Stimulated activated CD4-positive, alpha-beta T cell treated with anti-CD3 and anti-CD28 coated beads, Interleukin-12 subunit alpha, Interleukin-12 subunit beta, amount 100 ng/mL, for 24 hours (primary cell): ENCODE measurements around the gene CLEC2D.
"Not testable (repeated sequence)": the region's sequence is repeated elsewhere in the genome, so short reads cannot be mapped to it uniquely, and the experiment has no call there.

Experiments
- DNase-seq, 2 experiments: peaks; one replicate each; pipeline ENCODE4 v3.0.0-alpha.2; 2020; ENCODE audit warnings: low read depth in 2 of 2

CLEC2D gene

DNA sequence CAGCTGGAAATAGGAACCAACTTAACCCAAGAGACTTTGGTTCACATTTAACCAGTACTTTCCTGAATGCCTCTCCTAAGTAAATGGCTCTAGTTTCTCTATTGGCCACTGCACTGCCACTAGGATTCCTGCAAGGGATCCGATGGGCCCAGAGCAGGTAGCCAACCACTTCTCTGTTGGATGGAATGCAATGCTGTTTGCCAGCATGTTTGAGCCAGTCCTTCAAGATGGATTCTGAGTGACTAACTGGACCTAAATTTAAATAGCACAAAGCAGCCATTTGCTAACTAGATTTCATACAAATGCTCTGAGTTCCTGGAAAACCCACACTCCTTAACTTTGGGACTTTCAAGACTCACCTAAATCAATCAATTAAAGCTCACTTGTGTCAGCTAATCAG is 9.5 kb upstream of the CLEC2D start:
- DNase-seq: no peak

DNA sequence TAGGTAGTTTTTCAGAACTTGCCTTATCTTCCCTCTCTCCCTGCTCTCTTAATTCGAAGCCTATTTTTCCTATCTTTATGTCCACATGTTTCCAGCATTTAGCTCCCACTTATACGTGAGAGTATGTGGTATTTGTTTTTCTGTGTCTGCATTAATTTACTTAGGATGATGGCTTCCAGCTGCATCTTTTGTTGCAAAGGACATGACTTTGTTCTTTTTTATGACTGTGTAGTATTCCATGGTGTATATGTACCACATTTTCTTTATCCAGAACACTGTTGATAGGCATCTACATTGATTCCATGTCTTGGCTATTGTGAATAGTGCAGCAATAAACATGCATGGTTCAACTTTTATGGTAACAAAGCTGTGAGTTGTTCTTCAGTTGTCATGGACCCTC is 7.8 kb upstream of the CLEC2D start:
- no peak for DNase-seq

DNA sequence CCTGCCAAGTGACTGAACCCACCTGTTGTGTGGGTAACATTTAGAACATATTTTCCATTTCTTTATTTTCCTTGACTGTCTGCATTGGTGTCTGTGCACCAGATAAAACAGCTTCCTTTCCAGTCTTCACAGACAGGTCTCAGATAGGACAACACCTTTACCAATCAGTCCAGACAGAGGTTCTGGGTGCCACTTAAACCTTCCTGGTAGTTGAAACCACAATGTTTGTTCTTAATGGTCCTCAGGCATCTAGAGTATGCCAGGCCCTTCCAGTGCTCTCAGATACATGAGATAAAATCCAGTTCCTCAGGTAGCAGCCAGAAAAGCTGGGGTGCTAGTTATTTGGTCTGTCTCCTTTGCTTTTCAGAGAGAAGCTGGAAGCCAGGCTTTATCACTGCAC is 7.0 kb upstream of the CLEC2D start:
- DNase-seq: no peak

DNA sequence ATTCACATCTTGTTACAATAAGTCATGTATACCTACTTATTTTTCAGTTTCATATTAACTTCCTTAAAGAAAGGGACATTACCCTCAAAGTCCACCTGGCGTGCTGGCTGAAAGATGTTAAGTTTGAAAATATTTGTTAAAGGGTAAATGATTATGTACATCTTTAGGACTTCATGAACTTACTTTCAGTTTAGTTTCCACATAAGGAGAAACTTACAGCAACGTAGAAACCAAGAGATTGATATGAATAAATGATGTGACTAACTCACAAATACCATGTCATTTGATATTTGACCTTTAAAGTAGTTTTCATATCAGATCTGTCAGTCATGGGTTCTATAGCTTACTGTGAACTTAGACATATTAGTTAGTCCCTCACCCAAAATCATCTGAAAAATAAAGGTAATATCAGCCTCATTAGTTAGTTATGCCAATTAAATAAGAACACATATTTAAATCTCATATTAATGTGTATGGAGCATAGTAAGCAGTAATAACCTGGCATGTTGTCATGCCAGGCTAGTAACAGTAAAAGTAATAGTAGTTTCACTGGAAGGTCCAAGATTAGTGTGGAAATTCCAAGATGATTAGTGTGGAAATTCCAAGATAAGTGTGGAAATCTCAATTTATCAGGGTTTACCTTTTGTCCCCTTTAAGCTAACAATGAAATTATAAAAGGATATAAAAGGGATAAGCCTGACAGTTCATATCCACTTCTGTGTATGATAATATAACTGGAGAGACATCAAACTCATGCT is 1.9 kb upstream of the CLEC2D start:
- no peak for DNase-seq

DNA sequence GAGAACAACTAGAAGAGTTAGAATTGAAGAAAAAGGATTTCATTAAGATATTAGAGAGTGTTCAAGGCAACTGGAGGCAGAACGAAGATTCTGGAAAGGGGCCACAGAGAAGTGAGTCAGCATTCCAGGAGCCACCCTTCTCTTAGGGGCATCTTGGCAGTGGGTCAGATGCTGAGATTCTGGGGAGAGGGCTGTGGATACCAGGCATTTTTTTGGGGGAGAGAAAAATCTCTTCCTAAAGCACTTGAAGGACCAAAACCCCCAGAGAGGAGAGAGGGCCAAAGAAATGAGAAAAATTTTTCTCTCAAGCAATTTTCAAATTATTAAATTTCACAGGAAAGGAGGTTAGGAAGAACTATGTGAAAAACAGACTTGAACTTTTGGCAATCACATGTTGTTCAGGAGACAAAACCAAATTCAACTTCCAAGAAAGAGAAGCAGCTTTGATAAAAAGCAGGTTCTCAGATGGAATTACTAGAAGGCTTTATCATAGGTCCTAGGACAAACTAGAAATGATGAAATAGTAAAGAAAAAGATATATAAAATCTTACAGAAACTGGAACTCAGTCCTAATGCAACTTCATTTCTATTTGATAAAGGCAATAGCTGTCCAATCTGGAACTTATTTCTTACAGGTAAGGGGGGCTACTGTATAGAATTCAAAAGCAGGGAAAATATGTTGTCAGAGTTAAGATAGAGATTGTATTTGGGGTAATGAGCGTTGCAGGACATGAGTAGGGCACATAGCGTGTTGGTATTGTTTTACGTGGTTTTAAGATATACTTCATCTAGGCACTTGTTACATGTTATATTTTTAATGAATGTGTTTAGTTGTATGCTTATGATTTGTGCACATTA is 1.1 kb upstream of the CLEC2D start:
- no peak for DNase-seq

DNA sequence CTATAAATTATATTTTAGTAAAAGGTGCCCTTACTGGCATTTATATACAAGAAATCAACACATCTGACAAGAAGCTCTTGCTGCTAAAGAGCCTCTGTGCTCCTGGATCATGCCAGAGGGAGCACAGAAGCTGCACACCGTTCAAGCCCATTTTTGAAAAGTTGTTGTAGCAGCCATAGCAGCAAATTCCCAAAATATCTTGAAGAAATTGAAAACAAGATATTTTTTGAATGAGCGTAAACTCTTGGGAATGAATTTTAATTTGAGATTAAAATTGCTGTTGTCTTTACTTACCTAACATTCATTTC is 540 bp upstream of the CLEC2D start:
- DNase-seq: no peak

DNA sequence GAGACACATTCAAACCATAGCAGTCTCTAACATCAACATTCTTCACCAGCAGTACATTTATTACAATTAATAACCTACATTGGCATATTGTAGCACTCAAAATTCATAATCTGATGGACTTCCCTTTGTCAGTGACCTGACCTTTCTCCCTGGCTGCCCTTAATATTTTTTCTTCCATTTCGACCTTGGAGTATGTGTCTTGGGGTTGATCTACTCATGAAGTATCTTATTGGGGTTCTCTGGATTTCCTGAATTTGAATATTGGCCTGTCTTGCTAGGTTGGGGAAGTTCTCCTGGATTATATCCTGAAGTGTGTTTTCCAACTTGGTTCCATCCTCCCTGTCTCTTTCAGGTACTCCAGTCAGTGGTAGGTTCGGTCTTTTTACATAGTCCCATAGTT is 2.8 kb downstream of the CLEC2D start:
- not testable (repeated sequence) for DNase-seq

DNA sequence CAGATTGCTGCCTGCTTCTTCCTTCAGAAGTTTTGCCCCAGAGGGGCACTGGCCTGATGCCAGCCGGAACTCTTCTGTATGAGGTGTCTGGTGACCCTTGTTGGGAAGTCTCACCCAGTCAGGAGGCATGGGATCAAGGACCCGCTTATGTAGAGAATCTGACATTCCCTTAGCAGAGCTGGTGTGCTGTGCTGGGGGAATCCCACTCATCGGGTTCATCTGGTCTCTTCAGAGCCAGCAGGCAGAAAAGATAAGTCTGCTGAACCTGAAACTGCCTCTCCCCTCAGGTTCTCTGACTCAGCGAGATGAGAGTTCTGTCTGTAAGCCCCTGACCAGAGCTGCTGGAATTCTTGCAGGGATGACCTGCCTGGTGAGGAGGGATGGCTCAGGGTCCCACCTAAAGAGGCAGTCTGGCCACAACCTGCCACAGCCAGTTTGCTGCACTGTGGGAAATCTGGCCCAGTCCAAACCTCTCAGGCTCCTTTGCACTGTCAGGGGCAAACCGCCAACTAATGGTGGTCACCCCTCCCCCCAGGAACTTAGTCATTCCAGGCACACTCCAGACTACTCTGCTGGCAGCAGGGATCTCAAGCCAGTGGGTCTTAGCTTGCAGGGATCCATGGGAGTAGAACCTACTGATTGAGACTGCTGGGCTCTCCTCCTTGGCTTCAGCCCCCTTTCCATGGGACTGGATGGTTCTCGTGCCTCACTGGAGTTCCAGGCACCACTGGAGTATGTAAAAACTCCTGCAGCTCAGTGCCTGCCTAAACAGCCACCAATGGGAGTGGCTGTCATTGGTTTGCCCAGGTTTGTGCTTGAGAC is 4.1 kb downstream of the CLEC2D start:
- DNase-seq: peak in 1 of 2 experiments; percentile 74

DNA sequence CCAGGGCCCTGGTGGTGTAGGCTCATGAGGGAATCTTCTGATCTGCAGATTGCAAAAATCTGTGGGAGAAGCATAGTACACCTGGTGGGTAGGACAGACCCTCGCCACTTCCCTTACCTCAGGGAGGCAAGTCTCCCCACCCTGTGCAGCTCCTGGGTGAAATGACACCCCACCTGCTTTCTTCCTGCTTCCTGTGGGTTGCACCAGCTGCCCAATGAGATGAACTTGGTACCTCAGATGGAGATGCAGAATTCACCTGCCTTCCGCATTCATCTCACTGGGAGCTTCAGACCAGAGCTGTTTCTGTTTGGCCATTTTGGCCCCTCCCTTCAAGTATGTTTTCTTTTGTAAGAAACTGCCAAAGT is 4.7 kb downstream of the CLEC2D start:
- no peak for DNase-seq

DNA sequence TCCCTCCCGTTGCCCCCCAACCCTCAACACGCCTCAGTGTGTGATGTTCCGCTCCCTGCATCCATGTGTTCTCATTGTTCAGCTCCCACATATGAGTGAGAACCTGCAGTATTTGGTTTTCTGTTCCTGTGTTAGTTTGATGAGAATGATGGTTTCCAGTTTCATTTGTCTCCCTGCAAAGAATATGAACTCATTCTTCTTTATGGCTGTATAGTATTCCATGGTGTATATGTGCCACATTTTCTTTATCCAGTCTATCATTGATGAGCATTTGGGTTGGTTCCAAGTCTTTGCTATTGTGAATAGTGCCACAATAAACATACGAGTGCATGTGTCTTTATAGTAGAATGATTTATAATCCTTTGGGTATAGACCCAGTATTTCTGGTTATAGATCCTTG is 13.0 kb downstream of the CLEC2D start:
- DNase-seq: not testable (repeated sequence)

DNA sequence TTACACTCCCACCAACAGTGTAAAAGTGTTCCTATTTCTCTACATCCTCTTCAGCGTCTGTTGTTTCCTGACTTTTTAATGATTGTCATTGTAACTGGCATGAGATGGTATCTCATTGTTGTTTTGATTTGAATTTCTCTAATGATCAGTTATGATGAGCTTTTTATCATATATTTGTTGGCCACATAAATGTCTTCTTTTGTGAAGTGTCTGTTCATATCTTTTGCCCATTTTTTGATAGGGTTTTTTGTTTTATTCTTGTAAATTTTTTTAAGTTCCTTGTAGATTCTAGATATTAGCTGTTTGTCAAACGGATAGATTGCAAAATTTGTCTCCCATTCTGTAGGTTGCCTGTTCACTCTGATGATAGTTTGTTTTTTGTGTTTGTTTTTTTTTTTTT is 13.4 kb downstream of the CLEC2D start:
- DNase-seq: not testable (repeated sequence)

DNA sequence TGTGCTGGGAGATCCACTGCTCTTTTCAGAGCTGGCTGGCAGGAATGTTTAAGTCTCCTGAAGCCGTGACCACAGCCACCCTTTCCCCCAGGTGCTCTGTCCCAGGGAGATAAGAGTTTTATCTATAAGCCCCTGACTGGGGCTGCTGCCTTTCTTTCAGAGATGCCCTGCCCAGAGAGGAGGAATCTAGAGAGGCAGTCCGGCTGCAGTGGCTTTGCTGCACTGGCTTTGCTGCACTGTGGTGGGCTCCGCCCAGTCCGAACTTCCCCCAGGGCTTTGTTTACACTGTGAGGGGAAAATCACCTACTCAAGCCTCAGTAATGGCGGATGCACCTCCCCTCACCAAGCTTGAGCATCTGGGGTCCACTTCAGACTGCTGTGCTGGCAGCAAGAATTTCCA is 15.9 kb downstream of the CLEC2D start:
- DNase-seq: not testable (repeated sequence)

DNA sequence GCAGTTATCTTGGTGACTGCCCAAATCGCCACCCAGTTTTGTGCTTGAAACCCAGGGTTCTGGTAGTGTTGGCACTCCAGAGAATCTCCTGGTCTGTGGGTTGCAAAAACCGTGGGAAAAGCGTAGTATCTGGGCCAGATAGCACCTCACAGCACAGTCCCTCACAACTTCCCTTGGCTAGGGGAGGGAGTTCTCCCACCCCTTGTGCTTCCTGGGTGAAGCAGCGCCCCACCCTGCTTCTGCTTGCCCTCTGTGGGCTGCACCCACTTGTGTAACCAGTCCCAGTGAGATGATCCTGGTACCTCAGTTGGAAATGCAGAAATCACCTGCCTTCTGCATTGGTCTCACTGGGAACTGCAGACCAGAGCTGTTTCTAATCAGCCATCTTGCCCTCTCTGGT is 16.4 kb downstream of the CLEC2D start:
- DNase-seq: no peak

DNA sequence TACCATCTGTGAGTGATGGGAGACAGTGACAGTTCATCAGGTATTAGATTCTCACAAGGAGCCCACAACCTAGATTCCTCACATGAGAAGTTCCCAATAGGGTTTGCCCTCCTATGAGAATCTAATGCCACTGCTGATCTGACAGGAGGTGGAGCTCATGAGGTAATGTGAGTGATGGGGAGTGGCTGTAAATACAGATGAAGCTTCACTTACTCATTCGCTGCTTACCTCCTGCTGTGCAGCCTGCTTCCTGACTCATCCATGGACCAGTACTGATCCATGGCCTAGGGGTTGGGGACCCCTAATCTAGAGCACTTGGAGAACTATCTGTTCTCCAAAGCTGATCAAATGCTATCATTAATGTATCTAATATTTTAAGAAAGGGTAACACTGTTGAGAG is 17.7 kb downstream of the CLEC2D start:
- no peak for DNase-seq

DNA sequence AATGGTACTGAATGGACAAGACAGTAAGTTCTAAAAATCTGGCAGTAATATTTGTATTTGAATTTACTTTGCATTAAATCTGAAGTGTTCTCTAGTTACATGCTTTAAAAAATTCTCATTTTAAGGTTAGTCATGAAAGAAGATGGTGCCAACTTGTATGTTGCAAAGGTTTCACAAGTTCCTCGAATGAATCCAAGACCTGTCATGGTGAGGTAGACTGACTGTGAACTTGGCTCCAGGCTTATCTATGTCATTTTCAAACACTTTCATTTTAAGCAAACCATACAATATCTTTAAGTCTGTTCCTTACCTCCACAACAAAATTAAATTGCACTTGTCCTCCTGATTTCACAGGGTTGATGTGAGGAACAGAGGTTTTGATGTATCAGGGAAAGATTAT is 23.4 kb downstream of the CLEC2D start:
- no peak for DNase-seq

DNA sequence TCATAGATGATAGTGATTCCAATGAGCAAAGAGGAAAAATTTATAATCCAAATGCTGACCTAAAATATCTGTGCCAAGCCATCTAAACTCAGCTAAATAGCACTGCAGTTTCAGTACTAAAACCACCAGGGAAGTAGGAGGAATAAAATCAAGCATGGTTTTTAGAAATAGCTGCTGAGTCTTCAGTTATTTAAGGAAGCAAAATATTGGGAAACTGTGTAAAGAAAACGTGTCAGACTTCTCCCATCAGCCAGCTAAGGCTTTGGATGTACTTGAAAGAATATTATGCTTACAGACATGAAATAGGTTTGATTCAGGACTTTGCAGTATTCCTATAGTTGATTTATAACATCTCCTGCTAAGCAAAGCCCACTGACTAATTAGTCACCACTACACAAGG is 24.7 kb downstream of the CLEC2D start:
- no peak for DNase-seq

DNA sequence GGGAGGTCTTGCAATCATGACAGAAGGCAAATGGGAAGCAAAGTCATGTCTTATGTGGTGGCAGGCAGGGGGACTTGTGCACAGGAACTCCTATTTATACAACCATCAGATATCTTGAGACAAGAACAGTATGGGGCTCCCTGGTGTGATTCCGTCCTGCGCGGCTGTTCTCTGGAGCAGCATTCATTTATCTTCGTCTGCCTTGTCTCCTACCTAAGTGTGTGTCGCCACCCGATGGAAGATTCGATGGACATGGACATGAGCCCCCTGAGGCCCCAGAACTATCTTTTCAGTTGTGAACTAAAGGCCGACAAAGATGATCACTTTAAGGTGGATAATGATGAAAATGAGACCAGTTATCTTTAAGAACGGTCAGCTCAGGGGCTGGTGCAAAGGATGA is 25.6 kb downstream of the CLEC2D start:
- not testable (repeated sequence) for DNase-seq

DNA sequence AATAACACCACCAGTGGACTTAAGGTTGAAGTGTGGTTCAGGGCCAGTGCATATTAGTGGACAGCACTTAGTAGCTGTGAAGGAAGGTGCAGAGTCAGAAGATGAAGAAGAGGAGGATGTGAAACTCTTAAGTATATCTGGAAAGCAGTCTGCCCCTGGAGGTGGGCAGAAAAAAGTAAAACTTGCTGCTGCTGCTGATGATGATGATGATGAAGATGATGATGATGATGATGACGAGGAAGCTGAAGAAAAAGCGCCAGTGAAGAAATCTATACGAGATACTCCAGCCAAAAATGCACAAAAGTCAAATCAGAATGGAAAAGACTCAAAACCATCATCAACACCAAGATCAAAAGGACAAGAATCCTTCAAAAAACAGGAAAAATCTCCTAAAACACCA is 26.1 kb downstream of the CLEC2D start:
- not testable (repeated sequence) for DNase-seq

DNA sequence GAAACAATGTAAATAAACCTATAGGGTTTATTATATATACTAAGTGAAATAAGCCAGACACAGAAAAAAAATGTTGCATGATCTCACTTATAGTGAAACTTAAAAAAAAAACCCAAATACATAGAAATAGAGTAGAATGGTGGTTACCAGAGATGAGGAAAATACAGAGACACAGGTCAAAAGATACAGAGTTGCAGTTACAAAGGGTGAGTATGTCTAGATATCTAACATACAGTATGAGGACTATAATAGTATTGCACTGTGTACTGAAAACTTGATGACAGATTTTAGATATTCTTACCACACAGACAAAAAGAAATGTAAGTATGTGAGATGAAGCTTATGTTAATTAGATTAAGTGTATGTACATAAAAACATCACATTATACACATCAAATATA is 28.1 kb downstream of the CLEC2D start:
- no peak for DNase-seq

DNA sequence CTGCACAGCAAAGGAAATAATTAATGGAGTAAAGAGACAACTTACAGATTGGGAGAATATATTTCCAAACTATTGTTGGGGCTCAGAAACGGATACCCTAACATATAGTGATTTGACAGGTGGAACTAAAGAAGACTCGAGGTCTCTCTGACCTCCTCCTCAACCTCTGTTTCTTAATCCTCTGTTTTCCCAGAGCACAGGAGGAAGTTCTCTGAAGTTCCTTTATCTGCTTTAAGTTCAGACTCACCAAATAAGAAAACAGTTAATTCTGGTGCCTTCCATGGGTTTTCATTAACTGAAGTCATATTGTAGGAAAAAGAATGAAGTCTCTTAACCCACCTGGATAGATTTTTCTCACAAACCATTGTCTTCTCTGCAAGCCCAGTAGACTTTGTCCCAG is 29.2 kb downstream of the CLEC2D start:
- no peak for DNase-seq

DNA sequence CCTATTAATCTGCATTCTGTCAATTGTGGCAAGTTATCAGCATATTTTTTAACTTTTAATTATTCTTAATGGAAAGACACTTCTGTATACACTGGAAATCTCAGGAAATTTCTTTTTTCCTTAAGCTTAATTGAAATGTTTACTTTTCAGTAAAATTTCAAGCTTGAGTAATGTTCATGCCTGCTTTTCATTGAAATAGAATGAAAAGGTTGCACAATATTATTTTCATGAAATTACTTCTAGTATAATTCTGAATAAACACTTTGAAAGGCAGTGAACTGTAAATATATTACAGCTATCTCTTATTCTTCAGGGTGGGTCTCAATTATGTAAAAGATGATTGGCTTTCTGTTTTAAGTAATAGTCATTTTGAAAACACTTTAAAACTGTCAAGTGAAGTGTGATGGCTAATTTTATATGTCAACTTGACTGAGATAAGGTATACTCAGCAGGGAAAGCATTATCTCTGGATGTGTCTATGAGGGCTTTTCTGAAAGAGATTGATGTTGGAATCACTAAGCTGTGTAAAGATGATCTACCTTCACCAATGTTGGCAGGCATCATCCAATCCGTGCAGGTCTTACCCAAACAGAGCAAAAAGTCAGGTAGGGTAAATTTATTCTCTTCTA is 29.9 kb downstream of the CLEC2D start:
- no peak for DNase-seq
